ENCODE measurements around the gene DISP1.
"Not testable (repeated sequence)": the region's sequence is repeated elsewhere in the genome, so short reads cannot be mapped to it uniquely, and the experiment has no call there.

Gene DISP1

DNA sequence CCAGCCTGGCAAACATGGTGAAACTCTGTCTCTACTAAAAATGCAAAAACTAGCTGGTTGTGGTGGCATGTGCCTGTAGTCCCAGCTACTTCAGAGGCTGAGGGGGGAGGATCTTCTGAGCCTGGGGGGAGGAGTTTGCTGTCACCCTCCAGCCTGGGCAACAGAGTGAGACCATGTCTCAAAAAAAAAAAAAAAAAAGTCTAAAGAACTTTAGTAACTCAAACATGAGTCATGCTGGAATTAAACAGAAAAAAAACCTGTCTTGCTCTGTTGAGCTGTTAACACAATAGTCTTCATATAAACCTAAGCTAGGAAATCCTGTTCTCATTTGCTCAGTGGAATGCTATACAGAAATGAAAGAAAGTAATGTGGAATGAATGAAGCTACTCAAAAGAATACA is 16.7 kb upstream of the DISP1 start:
- DNase-seq (ENCODE audit: low read depth in 2 of 2), result no peak

DNA sequence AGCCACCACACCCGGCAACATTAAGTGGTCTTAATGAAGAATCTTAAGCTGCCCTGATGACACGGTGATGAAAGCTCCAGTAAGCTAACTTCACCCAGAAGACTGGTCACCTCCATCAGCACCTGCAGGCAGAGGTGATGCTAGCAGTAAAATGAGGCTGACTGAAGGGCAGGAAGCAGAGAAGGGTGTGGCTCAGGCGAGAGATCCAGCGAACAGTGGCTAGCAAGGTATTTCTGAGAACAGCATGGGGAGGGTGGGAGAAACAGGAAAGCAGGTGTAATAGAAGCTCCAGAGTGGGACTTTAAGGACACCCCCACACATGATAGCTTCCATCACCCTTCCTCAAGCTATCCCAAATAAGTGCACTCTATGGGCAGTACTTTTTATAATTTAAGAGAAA is 15.9 kb upstream of the DISP1 start:
- DNase-seq (ENCODE audit: low read depth in 2 of 2), result no peak

DNA sequence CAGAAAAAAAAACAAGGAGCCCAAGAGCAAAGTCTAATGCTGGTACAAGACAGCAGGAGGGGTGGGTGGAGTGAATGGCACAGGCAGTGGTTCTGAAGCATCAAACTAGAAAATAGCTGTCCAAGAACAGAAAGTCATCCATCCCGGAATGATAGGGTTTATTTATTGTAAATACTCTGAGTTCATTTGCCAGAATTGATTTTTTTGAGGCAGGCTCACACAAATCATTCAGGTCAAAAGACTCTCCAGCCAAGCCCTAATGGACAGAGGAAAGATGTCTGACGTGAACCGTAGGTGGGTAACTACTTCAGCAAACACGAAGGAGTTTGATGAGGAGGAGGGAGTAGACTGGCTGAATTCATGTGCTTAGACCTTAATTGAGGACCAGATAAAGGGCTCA is 13.8 kb upstream of the DISP1 start:
- DNase-seq (ENCODE audit: low read depth in 2 of 2), result no peak

DNA sequence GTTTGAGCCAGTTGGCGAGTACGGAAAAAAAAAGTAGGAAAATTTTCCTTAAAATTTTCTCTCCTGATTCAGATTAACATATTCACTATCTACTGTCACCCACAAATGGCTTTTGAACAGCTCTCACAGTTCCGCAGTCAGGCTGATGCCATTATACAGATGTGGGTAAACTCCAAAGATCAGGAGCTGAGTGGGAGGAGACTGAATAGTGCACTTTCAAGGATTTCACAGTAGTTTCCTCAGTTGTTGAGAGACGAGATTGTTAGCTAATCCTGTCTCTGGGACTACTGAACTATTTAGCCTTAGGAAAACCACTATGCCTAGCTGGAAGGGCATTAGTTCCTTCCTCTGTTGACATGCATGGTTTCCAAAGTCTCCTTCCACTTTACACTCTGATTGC is 3.2 kb upstream of the DISP1 start:
- DNase-seq (ENCODE audit: low read depth in 2 of 2), result no peak

DNA sequence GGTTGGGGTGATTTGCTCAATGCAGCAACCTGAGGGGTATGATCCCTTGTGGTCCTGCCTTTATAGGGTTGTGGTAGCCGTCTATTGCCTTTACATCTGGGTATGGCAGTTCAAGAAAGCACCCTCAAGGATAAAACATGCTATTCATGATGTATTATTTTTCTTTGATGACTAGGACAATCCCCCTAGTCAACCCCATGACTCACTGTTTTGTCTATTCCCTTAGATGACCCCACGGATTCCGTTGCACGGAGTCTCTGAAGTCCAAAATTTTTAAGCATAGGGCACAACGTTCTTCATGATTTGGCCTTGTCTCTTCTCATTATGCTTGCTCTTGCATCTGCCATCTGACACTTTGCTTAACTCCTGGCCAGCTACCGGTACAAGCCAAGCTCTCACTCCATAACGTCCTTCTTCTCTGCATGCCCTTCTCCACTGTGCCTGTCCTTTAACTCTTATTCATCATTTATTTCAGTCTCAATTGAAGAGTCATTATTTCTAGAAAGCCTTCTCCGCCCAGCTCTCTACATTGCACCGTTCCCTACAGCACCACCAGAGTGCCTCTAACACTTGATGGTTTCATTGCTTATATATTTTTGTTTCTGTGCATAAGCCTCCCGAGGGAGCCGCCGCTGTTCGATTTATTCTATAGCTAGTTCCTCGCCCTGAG is 838 bp upstream of the DISP1 start:
- DNase-seq (ENCODE audit: low read depth in 2 of 2), result no peak

DNA sequence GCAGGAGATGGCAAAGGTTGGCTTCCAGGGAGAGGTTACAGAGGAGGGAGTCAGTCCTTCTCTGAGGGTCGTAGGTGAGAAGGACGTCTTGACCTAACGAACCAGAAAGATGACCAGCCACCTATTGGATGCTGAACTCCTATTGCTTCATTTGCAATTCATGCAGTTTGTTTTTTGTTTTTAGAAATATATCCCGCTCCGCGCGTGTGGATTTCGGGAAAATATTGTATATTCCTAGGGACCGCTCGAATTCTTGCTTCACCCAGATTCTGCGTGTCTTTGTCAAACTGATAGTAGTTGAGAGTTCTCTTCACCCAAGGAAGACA is 564 bp downstream of the DISP1 start:
- no peak for DNase-seq (ENCODE audit: low read depth in 2 of 2)

DNA sequence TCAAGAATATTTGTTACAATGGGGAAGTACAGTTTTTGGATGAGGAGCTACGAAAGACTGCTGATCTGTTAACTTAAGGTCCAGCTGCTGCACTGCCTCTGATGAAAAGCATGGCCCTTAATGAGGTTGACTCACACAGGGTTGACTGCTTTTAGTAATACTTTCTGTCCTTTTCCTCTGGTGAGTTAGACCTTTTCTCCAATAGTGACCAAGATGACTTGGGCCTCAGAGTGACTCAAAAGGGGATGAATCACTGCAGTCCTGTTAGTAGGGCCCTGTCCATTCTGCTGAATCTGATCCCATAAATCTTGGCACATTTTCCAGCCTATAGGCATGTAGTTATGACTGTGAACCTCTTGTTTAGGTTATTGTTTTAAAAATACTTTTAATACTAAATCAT is 2.7 kb downstream of the DISP1 start:
- no peak for DNase-seq (ENCODE audit: low read depth in 2 of 2)

DNA sequence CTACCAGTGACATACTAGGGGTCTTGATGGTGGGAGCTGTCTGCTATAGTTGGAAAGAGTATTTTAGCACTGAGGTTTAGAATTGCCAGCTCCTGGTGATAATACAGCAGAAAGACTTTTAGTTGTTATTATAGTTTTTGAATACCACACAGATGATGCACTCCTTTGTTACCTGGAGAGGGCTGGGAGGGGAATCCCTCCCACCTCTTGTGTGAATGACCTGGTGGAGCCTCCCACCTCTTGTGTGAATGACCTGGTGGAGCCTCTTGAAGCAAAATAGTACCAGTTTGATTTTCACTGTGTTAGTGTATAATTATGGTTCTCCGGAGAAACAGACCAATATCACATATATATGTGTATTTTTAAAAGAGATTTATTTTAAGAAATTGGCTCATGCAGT is 3.3 kb downstream of the DISP1 start:
- no peak for DNase-seq (ENCODE audit: low read depth in 2 of 2)

DNA sequence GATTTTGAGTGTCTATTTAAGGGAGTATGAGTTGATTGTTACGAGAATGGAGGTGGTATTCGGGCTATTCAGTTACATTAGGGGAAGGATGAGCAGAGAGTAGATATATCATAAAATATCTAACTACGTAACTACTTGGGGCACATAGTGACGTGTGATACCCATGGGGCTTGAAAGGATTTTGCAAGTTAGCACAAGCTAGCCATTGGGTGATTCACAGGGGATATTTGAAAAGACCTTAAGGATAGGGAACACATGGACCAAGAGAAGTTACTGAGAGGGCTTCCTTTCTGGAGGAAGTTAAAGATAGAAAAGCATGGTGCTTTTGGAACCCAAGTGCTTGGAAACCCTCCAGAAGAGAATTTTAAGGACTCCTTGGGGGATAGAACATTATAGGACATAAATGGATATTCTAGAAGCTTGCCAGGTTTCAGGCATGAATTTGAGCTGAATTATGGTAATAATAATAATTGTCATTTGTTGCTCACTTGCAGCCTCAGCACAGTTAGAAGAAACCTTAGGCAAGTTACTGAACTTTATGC is 5.4 kb downstream of the DISP1 start:
- DNase-seq (ENCODE audit: low read depth in 2 of 2), result no peak

DNA sequence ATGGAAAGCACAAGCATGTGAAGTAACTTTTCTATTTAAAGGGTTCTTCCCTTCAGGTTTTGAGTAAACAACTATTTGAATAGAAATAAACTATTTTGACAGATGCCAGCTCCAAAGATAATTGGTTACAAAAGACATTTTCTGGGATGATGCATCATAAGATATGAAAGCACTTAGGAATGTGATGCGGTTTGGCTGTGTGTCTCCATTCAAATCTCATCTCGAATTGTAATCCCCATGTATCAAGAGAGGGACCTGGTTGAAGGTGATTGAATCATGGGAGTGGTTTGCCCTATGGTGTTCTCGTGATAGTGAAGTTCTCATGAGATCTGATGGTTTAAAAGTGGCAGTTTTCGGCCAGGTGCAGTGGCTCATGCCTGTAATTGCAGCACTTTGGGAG is 6.4 kb downstream of the DISP1 start:
- no peak for DNase-seq (ENCODE audit: low read depth in 2 of 2)

DNA sequence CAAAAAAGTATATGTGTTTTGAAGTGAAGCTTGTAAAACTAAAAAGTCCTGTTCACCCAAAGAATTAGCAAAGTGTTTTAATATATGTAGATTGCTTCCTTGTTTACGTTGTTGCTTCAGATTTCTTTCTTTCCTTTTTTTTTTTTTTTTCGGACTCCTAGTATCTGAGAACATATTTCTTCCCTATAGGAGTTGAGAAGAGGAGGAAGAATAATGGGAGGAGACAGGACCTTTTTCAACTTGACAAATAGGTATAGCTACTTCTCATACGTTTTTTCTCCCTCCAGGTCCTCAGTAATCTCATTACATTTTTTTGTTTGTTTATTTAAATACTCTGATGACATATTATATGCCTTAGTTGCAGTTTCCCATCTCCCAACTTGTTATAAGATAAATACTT is 8.9 kb downstream of the DISP1 start:
- DNase-seq (ENCODE audit: low read depth in 2 of 2), result no peak

DNA sequence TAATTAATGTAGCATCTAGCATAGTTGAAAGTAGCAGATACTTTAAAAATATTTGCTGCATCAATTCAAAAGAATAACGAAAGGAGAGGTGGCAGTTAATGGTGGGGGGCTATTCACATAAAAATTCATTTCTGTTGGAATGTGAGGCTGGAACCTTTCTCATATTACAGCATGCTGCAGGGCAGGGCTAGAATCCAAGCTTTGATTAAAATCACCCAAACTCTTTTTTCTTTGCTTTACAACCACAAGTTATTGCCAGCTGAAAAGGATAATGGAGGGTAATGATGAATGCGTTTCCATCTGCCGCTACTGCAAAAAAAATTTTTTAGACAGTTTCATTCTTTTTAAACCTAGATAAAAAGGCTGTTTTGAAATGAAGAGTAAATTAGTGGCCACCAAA is 9.8 kb downstream of the DISP1 start:
- no peak for DNase-seq (ENCODE audit: low read depth in 2 of 2)

DNA sequence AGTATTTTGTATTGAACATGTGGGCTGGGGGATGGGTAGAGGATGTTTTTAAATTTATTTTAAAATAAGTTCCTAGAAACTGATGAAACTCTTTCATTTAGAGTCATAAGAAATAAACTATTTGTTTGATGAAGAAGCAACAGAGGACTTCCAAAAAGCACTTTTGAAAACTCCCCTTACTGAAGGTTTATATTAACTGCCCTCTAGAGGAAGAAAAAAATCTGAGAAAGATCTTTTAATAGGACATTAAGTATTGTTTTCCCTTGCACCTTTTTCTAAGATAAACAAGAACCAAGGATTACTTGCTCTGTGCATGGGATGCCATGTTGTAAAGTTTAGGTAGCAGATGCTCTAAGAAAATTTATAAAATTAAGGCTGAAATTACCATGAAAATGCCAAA is 14.1 kb downstream of the DISP1 start:
- DNase-seq (ENCODE audit: low read depth in 2 of 2), result no peak

DNA sequence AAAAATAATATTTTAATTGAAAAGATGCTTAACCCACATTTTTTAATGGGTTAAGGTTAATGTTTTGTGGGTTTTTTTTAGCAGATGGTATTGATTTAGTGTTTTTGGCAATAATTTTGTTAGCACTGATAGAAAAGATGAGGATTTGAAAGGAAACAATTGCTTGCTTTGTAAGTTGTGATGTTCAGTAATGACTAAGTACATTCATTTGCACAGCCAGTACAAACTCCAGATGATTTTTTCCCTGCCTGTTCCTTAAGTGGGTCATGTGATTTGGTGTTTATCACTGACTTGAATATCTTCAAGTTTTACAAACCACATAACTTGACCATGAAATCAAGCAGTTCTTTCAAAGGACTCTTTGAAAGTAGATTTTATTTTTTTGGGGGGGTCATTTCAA is 15.0 kb downstream of the DISP1 start:
- DNase-seq (ENCODE audit: low read depth in 2 of 2), result no peak

DNA sequence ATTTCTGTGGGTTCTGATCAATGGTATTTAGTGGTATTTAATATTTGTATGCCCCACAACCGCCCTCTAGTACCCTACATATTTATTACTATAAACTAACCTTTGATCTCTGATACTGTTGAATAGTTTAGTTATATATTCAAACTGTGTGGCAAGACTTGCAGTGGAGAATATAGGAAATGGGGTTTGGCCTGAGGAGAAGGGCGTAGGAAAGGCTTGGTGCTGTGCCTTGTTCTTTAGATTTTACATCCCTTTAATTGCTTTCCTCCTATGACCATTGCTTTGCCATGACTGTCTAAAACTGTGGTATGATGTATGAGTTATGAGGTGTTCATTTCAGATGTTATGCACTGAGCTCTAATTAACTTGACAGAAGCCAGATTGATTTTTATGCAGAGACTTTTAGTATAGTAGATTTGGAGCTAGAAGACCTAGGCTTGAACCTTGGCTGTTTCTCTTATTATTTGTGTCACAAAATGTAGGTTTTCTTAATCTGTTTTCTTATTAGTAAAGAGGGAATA is 18.6 kb downstream of the DISP1 start:
- DNase-seq (ENCODE audit: low read depth in 2 of 2), result no peak

DNA sequence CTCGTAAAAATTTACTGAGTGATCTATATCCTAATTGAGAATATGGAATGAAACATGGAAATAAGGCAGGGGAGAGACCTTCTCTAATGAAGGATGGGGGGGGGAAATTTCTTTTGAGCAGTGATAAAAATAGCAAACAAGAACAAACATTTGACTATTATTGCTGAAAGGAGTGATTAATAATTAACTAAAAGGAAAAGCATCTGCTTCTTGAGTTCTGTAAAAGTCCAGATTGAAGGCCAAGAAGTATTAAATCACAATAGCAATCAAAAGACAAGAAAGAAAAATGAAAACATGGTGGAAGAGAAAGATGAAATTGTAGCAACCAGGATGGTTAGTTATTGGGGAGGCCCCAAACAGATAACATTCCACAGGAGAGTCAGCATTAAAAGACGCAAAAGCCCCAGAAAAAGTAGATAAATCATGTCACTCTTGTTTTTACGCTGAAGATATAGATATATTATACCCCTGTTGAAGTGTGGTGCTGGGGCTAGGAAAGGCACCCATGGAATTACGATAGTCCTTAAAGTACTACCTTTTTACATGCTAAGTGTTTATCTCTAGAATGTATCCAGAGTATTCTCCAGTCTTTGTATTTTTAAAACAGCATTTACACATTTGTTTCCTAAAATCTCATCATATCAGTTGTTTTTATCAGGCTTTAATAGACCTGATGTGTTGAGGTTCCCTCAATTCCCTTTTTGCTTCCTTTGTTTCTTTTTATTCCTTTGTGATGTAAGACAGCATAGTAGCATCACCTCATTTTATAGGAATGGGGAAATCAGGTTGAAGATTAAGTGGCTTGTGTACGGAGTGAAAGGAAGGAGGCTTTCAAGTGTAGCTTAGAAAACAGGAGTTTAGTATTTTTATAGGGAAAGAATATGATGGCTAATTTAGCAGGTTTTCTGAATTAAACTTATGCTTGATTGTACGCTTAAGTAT is 28.9 kb downstream of the DISP1 start:
- DNase-seq (ENCODE audit: low read depth in 2 of 2), result no peak

DNA sequence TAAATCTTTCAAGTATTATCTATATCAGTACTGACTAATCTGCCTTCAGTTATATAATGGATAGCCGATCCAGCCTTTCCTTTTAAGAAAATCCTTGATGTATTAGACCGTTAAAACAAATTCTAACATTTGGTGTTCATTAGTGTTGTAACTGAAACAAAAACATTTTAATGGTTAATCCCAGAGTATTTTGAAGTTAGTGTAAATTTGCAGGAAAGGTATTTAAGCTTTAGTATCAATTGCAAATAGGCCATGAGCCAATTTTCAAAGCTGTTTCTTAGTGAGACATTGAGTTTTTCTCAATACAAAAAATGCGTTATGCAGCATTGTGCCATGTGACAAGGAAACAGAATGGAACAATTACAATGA is 29.6 kb downstream of the DISP1 start:
- DNase-seq (ENCODE audit: low read depth in 2 of 2), result no peak

DNA sequence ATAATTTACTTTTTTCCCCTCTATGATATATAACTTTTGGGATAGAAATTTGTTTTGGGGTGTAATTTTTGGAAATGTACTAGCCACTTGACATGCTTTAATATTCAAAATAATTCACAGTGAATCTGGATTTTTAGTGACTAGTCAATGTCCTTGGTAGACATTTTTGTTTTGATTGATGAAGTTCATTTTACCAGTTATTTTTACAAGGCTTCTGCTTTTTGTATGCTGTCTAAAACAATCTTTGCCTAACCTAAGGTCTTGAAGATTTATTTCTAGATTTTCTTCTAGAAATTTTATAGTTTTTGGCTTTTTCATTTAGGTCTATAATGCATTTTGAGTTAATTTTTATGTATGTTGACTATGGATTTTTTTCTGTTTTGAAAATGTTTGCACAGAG is 30.9 kb downstream of the DISP1 start:
- no peak for DNase-seq (ENCODE audit: low read depth in 2 of 2)

DNA sequence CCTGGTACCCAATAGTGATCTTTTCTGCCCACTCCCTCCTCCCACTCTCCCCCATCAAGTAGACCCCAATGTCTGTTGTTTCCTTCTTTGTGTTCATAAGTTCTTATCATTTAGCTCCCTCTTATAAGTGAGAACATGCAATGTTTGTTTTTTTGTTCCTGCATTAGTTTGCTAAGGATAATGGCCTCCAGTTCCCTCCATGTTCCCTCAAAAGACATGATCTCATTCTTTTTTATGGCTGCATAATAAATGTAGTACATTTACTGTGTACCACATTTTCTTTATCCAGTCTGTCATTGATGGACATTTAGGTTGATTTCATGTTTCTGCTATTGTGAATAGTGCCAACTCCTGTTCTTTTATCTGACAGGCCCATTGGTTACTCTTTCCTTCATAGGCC is 35.7 kb downstream of the DISP1 start:
- not testable (repeated sequence) for DNase-seq (ENCODE audit: low read depth in 2 of 2)

DNA sequence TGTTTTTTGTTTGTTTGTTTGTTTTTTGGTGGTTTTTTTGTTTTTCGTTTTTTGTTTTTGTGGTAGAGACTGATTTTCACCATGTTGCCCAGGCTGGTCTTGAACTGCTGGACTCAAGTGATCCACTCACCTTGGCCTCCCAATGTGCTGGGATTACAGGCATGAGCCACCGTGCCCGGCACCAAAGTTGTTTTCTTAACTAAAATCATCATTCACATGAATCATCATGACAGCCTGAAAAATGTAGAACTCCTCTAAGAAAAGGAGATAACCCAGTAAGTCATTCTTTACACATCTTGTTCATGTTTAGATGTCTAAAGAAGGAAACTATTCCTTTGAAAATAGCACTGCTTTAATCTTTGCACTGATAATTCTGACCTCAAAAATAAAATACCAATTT is 37.5 kb downstream of the DISP1 start:
- no peak for DNase-seq (ENCODE audit: low read depth in 2 of 2)

DNA sequence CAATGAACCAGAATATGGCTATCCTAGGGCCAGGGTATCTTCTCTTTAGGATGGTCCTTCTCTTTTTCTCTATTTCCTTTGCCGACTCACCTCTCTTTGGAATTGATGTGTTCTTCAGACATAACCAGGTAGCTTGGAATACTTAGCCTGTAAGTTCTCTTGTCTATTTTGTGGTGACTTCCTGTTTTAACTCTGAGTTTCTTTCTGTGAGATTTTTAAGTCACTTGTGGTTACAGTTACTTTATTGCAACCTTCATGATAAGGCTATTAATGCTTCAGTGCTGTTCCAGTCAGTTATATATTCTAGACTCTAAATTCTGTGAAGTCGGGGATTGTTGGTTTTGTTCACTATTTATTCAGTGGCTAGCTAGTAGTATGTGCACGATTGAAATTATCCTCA is 46.2 kb downstream of the DISP1 start:
- no peak for DNase-seq (ENCODE audit: low read depth in 2 of 2)
